Muscle layer of colon (tissue), 2 donors: Measurements from ENCODE around the gene SLCO4C1.
A peak's percentile ranks its signal among the peaks of the same experiment; 100 is the strongest.
"Not testable (repeated sequence)": the region's sequence is repeated elsewhere in the genome, so short reads cannot be mapped to it uniquely, and the experiment has no call there.

Experiments used
- H3K27ac ChIP-seq: one replicate; pipeline ENCODE4 v1.7.0; 2013; ENCODE audit warnings: low read depth, mild to moderate bottlenecking, low read length, moderate library complexity
- H3K27me3 ChIP-seq, 2 donors: one replicate each; pipeline ENCODE4 v1.7.0; 2013; ENCODE audit warnings: low read length in 2 of 2, mild to moderate bottlenecking in 2 of 2; ENCODE audit not compliant: insufficient read depth in 2 of 2, control insufficient read depth in 1 of 2
- H3K36me3 ChIP-seq: one replicate; pipeline ENCODE4 v1.7.0; 2013; ENCODE audit warnings: mild to moderate bottlenecking, low read length; ENCODE audit not compliant: insufficient read depth
- H3K4me1 ChIP-seq: one replicate; pipeline ENCODE4 v1.7.0; 2013; ENCODE audit warnings: mild to moderate bottlenecking, low read length; ENCODE audit not compliant: insufficient read depth
- H3K4me3 ChIP-seq, 2 donors: one replicate each; pipeline ENCODE4 v1.7.0; 2013; ENCODE audit warnings: low read length in 2 of 2, low read depth in 1 of 2, mild to moderate bottlenecking in 1 of 2, moderate library complexity in 1 of 2
- H3K9ac ChIP-seq: one replicate; pipeline ENCODE4 v1.7.0; 2013; ENCODE audit warnings: low read length
- H3K9me3 ChIP-seq: one replicate; pipeline ENCODE4 v1.7.0; 2013; ENCODE audit warnings: mild to moderate bottlenecking, low read length
- donor health status: abdominal sarcoma.
- donor health status: Adenocarcinoma of cecum.

The SLCO4C1 gene

GRCh38 chr5:102296178-102296817, at the start of gene SLCO4C1:
SLCO4C1 (minus strand) TSS chr5:102296284; CDS start chr5:102296262, 22 bp downstream.
- Histone ChIP-seq H3K27me3 (no peaks in the 10 kb centered on the region), H3K9me3 (no peaks in the 10 kb centered on the region), H3K9ac (no peak within 1 kb of the TSS), H3K4me3 (peak within 1 kb of the TSS; percentile 28 to 53), H3K4me1 (peaks cover 7% of the 10 kb centered on the region), H3K27ac (no peak within 1 kb of the TSS), H3K36me3 (no peaks in the 10 kb centered on the region)

GRCh38 chr5:102341681-102342288, 45.7 kb upstream of the SLCO4C1 start:
- no peaks in the 10 kb centered on the region for H3K27me3 ChIP-seq
- H3K36me3 ChIP-seq, result no peaks in the 10 kb centered on the region
- no peaks in the 10 kb centered on the region for H3K4me1 ChIP-seq
- no peaks in the 10 kb centered on the region for H3K9me3 ChIP-seq
- H3K4me3 ChIP-seq, result no peak overlapping the region
- H3K9ac ChIP-seq, result no peak overlapping the region
- no peak overlapping the region for H3K27ac ChIP-seq

GRCh38 chr5:102324714-102325113, 28.6 kb upstream of the SLCO4C1 start:
- Histone ChIP-seq H3K9ac (no peak overlapping the region), H3K9me3 (no peaks in the 10 kb centered on the region), H3K27ac (no peak overlapping the region), H3K36me3 (no peaks in the 10 kb centered on the region), H3K27me3 (no peaks in the 10 kb centered on the region), H3K4me1 (no peaks in the 10 kb centered on the region), H3K4me3 (no peak overlapping the region)

- H3K4me1 ChIP-seq, H3K4me3 ChIP-seq, H3K9ac ChIP-seq: not testable (repeated sequence)
These were observed 22.7 kb upstream of the SLCO4C1 start for GRCh38 chr5:102318801-102319200.

GRCh38 chr5:102314328-102314727, 18.2 kb upstream of the SLCO4C1 start:
- Histone ChIP-seq H3K4me1 (no peaks in the 10 kb centered on the region), H3K36me3 (no peaks in the 10 kb centered on the region), H3K9ac (no peak overlapping the region), H3K9me3 (no peaks in the 10 kb centered on the region), H3K4me3 (no peak overlapping the region), H3K27me3 (no peaks in the 10 kb centered on the region), H3K27ac (no peak overlapping the region)

More at GRCh38 chr5:102318801-102319200, 22.7 kb upstream of the SLCO4C1 start:
- not testable (repeated sequence) for H3K36me3 ChIP-seq, H3K27ac ChIP-seq, H3K9me3 ChIP-seq, H3K27me3 ChIP-seq

- no peaks in the 10 kb centered on the region for H3K4me1 ChIP-seq
- no peaks in the 10 kb centered on the region for H3K27me3 ChIP-seq
- H3K9ac ChIP-seq, result no peak overlapping the region
- H3K9me3 ChIP-seq, result no peaks in the 10 kb centered on the region
- no peak overlapping the region for H3K4me3 ChIP-seq
- no peak overlapping the region for H3K27ac ChIP-seq
- no peaks in the 10 kb centered on the region for H3K36me3 ChIP-seq
These were observed 17.8 kb upstream of the SLCO4C1 start for GRCh38 chr5:102313912-102314311.

- H3K27ac ChIP-seq, result no peak overlapping the region
- H3K4me1 ChIP-seq, result no peaks in the 10 kb centered on the region
- no peaks in the 10 kb centered on the region for H3K36me3 ChIP-seq
- H3K27me3 ChIP-seq, result no peaks in the 10 kb centered on the region
- H3K4me3 ChIP-seq, result no peak overlapping the region
- H3K9me3 ChIP-seq, result no peaks in the 10 kb centered on the region
- H3K9ac ChIP-seq, result no peak overlapping the region
These were observed 16.7 kb upstream of the SLCO4C1 start for GRCh38 chr5:102312586-102313370.

GRCh38 chr5:102309586-102309985, 13.5 kb upstream of the SLCO4C1 start:
- Histone ChIP-seq H3K27me3 (no peaks in the 10 kb centered on the region), H3K4me1 (no peaks in the 10 kb centered on the region), H3K9me3 (no peaks in the 10 kb centered on the region)

GRCh38 chr5:102307232-102307631, 11.1 kb upstream of the SLCO4C1 start:
- no peak overlapping the region for H3K4me3 ChIP-seq
- H3K27ac ChIP-seq, result no peak overlapping the region
- H3K9ac ChIP-seq, result no peak overlapping the region
- H3K36me3 ChIP-seq, result no peaks in the 10 kb centered on the region
- no peaks in the 10 kb centered on the region for H3K9me3 ChIP-seq
- H3K4me1 ChIP-seq, result no peaks in the 10 kb centered on the region
- no peaks in the 10 kb centered on the region for H3K27me3 ChIP-seq

More at GRCh38 chr5:102309586-102309985, 13.5 kb upstream of the SLCO4C1 start:
- no peak overlapping the region for H3K9ac ChIP-seq
- no peaks in the 10 kb centered on the region for H3K36me3 ChIP-seq
- no peak overlapping the region for H3K4me3 ChIP-seq
- H3K27ac ChIP-seq, result no peak overlapping the region

- H3K4me1 ChIP-seq, result no peaks in the 10 kb centered on the region
- no peaks in the 10 kb centered on the region for H3K9me3 ChIP-seq
- no peak overlapping the region for H3K9ac ChIP-seq
- no peaks in the 10 kb centered on the region for H3K27me3 ChIP-seq
- no peaks in the 10 kb centered on the region for H3K36me3 ChIP-seq
- no peak overlapping the region for H3K4me3 ChIP-seq
- H3K27ac ChIP-seq, result no peak overlapping the region
These were observed 10.0 kb upstream of the SLCO4C1 start for GRCh38 chr5:102306121-102306520.

GRCh38 chr5:102295534-102296177, 428 bp downstream of the SLCO4C1 start:
- no peak overlapping the region for H3K9ac ChIP-seq

More at GRCh38 chr5:102295534-102296177, 428 bp downstream of the SLCO4C1 start:
- H3K36me3 ChIP-seq, result no peaks in the 10 kb centered on the region
- H3K4me3 ChIP-seq, result peak overlapping the region; percentile 28 to 53
- peaks cover 7% of the 10 kb centered on the region for H3K4me1 ChIP-seq
- H3K27ac ChIP-seq, result no peak overlapping the region
- H3K27me3 ChIP-seq, result no peaks in the 10 kb centered on the region
- no peaks in the 10 kb centered on the region for H3K9me3 ChIP-seq
